Stimulated activated naive CD8-positive, alpha-beta T cell treated with anti-CD3 and anti-CD28 coated beads, Interleukin-15, Interleukin-2, amounts not matched to agents 100 ng/mL and 50 ng/mL, for 24 hours (primary cell): ENCODE measurements around the gene NET1.

ENCODE experiments used
- H3K27ac Mint-ChIP-seq: one replicate; pipeline ENCODE4 v1.8.0; 2021; ENCODE audit warnings: mild to moderate bottlenecking, mixed read lengths
- H3K27me3 Mint-ChIP-seq: one replicate; pipeline ENCODE4 v1.8.0; 2021; ENCODE audit warnings: mixed read lengths
- H3K36me3 Mint-ChIP-seq: one replicate; pipeline ENCODE4 v1.8.0; 2021; ENCODE audit warnings: low read depth, mixed read lengths
- H3K4me1 Mint-ChIP-seq: one replicate; pipeline ENCODE4 v1.8.0; 2021; ENCODE audit warnings: low read depth, mixed read lengths
- H3K4me3 Mint-ChIP-seq: one replicate; pipeline ENCODE4 v1.8.0; 2021; ENCODE audit warnings: mild to moderate bottlenecking, mixed read lengths
- H3K9me3 Mint-ChIP-seq: one replicate; pipeline ENCODE4 v1.8.0; 2021; ENCODE audit warnings: mixed read lengths

Gene NET1

DNA sequence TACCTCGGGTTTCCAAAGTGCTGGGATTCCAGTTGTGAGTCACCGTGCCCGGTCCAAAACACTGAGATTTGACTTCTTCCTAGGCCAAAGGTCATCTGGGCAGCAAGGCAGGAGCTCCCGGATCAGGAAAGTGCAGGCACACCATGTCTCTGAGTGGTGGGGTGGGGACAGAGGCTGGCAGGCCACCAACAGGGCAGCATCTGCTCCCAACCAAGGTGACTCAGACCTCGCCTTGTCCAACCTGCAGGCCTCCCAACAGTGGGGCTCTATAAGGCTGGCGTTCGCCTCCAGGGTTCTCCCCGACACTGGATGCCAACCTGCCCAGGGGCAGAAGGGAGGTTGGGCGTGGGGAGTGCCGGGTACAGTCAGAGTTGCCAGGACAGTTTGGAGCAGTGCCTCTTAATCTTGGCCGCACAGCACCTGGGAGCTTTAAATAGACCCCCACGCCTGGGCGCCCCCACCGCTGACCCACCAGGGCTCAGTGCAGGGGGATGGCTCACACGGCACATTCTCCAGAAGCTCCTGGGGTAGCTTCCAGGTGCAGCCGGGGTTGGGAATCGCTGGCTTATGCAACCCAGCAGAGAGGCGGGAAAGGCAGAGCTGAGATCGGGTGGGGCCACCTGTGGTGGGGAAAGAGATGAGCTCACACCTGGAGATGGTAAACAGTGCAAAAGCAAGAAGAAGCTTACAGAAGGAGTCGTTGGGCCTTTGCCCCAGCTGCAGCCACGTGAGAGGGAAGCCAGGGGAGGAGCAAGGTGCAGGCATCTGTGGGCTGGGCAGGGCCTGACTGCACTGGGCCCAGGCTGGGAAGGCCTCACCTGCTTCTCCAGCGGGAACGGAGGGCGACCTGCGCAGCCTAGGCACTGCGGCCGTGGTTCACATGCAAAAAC is 76.2 kb downstream of the NET1 start:
- H3K27ac Mint-ChIP-seq: no peak overlapping the region
- H3K4me1 Mint-ChIP-seq: peaks cover 11% of the 10 kb centered on the region
- no peaks in the 10 kb centered on the region for H3K9me3 Mint-ChIP-seq
- no peaks in the 10 kb centered on the region for H3K27me3 Mint-ChIP-seq
- no peak overlapping the region for H3K4me3 Mint-ChIP-seq
- H3K36me3 Mint-ChIP-seq: no peaks in the 10 kb centered on the region

- Mint-ChIP-seq H3K36me3 (no peaks in the 10 kb centered on the region), H3K4me1 (peaks cover 11% of the 10 kb centered on the region), H3K4me3 (no peak overlapping the region), H3K27ac (no peak overlapping the region), H3K9me3 (no peaks in the 10 kb centered on the region), H3K27me3 (no peaks in the 10 kb centered on the region)
Observed at GRCh38 chr10:5490032-5490431, 77.7 kb downstream of the NET1 start.

GRCh38 chr10:5490698-5491464 is 78.5 kb downstream of the NET1 start:
- Mint-ChIP-seq H3K27me3 (no peaks in the 10 kb centered on the region), H3K4me3 (no peak overlapping the region), H3K27ac (no peak overlapping the region), H3K4me1 (peaks cover 11% of the 10 kb centered on the region), H3K36me3 (no peaks in the 10 kb centered on the region), H3K9me3 (no peaks in the 10 kb centered on the region)

- Mint-ChIP-seq H3K4me1 (peaks cover 11% of the 10 kb centered on the region), H3K9me3 (no peaks in the 10 kb centered on the region), H3K4me3 (no peak overlapping the region), H3K27ac (no peak overlapping the region), H3K27me3 (no peaks in the 10 kb centered on the region), H3K36me3 (no peaks in the 10 kb centered on the region)
Observed at GRCh38 chr10:5491477-5491876, 79.1 kb downstream of the NET1 start.

- no peak overlapping the region for H3K27ac Mint-ChIP-seq
- no peaks in the 10 kb centered on the region for H3K27me3 Mint-ChIP-seq
- no peaks in the 10 kb centered on the region for H3K36me3 Mint-ChIP-seq
Observed at GRCh38 chr10:5492322-5492855, 80.0 kb downstream of the NET1 start.

GRCh38 chr10:5492929-5493576 is 80.7 kb downstream of the NET1 start:
- Mint-ChIP-seq H3K27ac (no peak overlapping the region), H3K4me3 (no peak overlapping the region), H3K9me3 (no peaks in the 10 kb centered on the region), H3K27me3 (no peaks in the 10 kb centered on the region), H3K36me3 (no peaks in the 10 kb centered on the region), H3K4me1 (peaks cover 11% of the 10 kb centered on the region)

More at GRCh38 chr10:5492322-5492855, 80.0 kb downstream of the NET1 start:
- H3K9me3 Mint-ChIP-seq: no peaks in the 10 kb centered on the region
- no peak overlapping the region for H3K4me3 Mint-ChIP-seq
- H3K4me1 Mint-ChIP-seq: peaks cover 11% of the 10 kb centered on the region

- Mint-ChIP-seq H3K27ac (no peak overlapping the region), H3K9me3 (no peaks in the 10 kb centered on the region), H3K4me3 (no peak overlapping the region), H3K27me3 (no peaks in the 10 kb centered on the region), H3K36me3 (no peaks in the 10 kb centered on the region), H3K4me1 (peaks cover 11% of the 10 kb centered on the region)
Observed at GRCh38 chr10:5493691-5494090, 81.3 kb downstream of the NET1 start.

- peaks cover 8% of the 10 kb centered on the region for H3K4me1 Mint-ChIP-seq
- no peaks in the 10 kb centered on the region for H3K36me3 Mint-ChIP-seq
- no peaks in the 10 kb centered on the region for H3K9me3 Mint-ChIP-seq
- H3K27me3 Mint-ChIP-seq: no peaks in the 10 kb centered on the region
- H3K27ac Mint-ChIP-seq: no peak overlapping the region
- H3K4me3 Mint-ChIP-seq: no peak overlapping the region
Observed at GRCh38 chr10:5494611-5495010, 82.3 kb downstream of the NET1 start.

- Mint-ChIP-seq H3K4me1 (no peaks in the 10 kb centered on the region), H3K27me3 (peaks cover 5% of the 10 kb centered on the region), H3K36me3 (no peaks in the 10 kb centered on the region), H3K4me3 (no peak overlapping the region), H3K27ac (no peak overlapping the region), H3K9me3 (no peaks in the 10 kb centered on the region)
Observed at GRCh38 chr10:5496261-5497250, 84.2 kb downstream of the NET1 start.

DNA sequence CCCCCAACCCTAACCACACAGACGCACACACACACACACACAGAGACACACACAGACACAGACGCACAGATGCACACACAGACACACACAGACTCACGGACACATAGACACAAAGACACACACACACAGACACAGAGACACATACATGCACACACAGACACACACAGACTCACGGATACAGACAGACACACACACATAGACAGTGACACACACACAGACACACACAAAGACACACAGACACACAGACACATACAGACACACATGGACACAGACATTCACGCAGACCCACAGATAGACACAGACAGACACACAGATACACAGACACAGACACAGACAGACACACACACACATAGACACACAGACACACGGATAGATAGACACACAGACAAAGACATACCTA is 84.9 kb downstream of the NET1 start:
- Mint-ChIP-seq H3K4me3 (no peak overlapping the region), H3K9me3 (no peaks in the 10 kb centered on the region), H3K27ac (no peak overlapping the region), H3K27me3 (peaks cover 5% of the 10 kb centered on the region), H3K4me1 (no peaks in the 10 kb centered on the region), H3K36me3 (no peaks in the 10 kb centered on the region)

DNA sequence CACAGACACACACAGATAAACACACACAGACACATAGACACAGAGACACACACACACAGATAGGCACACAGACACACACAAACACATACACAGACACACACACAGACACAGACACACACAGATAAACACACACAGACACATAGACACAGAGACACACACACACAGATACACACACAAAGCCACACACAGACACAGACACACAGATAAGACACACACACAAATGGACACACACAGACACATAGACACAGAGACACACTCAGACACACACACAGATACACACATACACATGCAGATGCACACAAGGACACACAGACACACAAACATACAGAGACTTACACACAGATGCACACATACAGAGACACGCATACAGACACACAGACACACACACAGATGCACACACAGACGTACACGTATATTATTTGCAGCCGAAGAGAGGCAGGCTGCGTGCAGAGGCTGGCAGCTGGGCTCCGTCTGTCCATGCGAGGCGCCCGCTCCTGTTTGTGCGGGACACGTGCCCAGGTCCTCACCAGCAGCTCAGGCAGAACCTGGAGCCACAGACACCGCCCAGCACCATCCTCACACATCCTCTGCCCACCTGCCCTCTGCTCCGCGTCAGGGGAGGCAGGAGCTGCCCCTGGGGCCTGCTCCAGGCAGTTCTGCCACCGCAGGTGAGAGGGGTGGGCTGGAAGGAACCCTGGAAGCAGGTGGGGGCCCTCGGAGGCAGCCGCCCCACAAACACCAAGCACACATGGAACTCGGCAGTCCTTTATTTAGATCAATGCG is 85.8 kb downstream of the NET1 start:
- no peaks in the 10 kb centered on the region for H3K4me1 Mint-ChIP-seq
- H3K4me3 Mint-ChIP-seq: no peak overlapping the region
- H3K27ac Mint-ChIP-seq: no peak overlapping the region
- H3K36me3 Mint-ChIP-seq: no peaks in the 10 kb centered on the region
- H3K9me3 Mint-ChIP-seq: no peaks in the 10 kb centered on the region
- peaks cover 9% of the 10 kb centered on the region for H3K27me3 Mint-ChIP-seq

DNA sequence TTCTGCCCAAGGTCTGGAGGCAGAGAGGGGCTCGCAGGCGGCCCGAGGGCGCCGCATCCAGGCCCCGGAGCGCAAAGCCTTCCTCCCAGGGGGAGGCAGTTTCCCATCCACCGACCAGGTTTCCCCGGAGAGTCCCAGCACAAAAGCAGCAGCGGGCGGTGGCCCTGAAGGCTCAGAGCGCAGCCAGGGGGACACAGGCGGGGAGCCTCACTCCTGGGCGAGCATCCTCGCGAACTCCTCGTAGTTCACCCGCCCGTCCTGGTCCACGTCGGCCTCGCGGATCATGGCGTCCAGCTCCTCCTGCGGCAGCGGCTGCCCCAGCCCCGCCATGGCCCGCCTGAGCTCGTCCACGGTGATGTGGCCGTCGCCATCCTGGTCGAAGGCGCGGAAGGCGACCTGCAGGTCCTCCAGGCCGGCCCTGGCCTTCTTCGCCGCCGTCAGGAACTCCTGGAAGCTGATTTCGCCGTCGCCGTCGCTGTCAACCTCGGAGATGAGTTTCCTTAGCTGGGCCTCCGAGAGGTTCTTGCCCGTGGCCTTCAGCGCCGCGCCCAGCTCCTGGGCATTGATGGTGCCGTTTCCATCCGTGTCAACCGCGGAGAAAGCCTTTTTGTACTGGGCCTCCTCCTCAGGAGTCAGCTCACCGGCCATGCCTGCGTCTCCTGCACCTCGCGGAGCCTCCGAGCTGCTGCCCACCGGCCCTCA is 86.6 kb downstream of the NET1 start:
- Mint-ChIP-seq H3K4me3 (no peak overlapping the region), H3K27ac (no peak overlapping the region), H3K36me3 (no peaks in the 10 kb centered on the region), H3K27me3 (peaks cover 13% of the 10 kb centered on the region), H3K9me3 (no peaks in the 10 kb centered on the region), H3K4me1 (no peaks in the 10 kb centered on the region)
